ENCODE results near the gene ADAR. TPM values are rescaled to one million over a fixed set of nuclear protein-coding genes. Genes with fewer than 3 reads are reported as not detected.

ADAR gene
- total RNA-seq, 1 experiment from 2014 or later, result 83.9 TPM

GRCh38 chr1:154582885-154583284 is 25.1 kb downstream of the ADAR start:
- DNase-seq (ENCODE audit: low read depth), result no peak

- no peak for DNase-seq (ENCODE audit: low read depth)
Observed at GRCh38 chr1:154581766-154582165, 26.2 kb downstream of the ADAR start.

GRCh38 chr1:154579374-154579773 is 28.6 kb downstream of the ADAR start:
- no peak for DNase-seq (ENCODE audit: low read depth)

DNA sequence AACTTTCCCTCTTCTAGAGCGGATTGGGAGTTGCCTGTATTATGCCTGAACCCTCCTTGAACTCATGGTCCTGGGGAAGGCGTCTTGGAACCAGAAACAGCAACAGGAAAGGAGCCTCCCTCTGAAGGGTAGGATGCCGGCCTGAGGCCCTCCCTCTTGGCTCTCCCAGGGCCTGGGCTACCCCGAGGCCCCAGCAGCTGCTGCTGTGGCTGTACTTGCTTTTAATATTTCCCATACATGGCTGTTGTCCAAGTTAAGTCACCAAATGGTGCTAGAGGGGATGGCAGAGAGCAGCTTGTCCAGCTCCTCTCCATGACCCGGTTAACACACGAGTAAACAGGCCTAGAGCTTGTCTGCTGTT is 29.9 kb downstream of the ADAR start:
- no peak for DNase-seq (ENCODE audit: low read depth)

DNA sequence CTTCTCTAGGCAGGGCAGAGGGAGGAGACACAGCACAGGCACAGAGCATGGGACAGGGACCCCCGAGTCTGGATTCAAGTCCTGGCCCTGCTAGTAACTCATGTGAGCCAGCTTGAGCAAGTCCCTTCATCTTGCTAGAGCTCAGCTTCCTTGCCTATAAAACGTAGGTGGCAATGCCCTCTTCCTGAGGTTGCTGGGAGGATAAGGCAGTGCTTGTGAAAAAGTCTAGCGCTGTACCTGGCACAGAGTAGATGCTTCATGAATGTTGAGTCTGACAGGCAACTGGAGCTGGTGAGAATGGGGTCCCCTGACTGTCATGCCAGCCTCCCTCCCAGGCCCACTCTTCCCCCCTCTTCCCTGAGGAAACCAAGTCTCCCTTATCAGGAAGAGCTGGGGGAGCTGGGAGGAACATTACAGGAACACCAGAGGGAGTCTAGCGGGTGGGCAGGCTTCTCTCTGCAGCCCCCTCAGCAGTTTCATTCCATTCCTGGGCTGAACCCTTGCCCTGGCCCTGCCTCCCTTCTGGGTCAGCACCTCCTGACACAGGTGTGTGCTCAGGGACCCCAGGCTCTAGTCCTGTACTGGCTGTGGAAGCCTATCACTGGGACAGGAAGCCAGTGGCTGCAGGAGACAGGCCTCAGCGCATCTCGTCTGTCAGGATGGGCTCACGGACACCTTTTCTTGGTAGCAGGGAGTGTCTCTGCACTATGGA is 30.5 kb downstream of the ADAR start:
- DNase-seq (ENCODE audit: low read depth), result no peak

DNA sequence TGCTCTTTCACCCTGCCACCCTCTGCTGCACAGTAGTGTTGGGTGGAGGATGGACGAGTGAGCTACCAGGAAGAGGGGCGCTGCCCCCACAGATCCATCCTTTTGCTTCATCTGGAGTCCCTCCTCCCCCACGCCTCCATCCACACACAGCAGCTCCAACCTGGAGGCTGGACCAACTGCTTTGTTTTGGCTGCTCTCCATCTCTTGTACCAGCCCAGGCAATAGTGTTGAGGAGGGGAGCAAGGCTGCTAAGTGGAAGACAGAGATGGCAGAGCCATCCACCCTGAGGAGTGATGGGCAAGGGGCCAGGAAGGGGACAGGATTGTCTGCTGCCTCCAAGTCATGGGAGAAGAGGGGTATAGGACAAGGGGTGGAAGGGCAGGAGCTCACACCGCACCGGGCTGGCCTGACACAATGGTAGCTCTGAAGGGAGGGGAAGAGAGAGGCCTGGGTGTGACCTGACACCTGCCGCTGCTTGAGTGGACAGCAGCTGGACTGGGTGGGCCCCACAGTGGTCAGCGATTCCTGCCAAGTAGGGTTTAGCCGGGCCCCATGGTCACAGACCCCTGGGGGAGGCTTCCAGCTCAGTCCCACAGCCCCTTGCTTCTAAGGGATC is 31.9 kb downstream of the ADAR start:
- no peak for DNase-seq (ENCODE audit: low read depth)

GRCh38 chr1:154575147-154575927 is 32.6 kb downstream of the ADAR start:
- DNase-seq (ENCODE audit: low read depth), result no peak

DNA sequence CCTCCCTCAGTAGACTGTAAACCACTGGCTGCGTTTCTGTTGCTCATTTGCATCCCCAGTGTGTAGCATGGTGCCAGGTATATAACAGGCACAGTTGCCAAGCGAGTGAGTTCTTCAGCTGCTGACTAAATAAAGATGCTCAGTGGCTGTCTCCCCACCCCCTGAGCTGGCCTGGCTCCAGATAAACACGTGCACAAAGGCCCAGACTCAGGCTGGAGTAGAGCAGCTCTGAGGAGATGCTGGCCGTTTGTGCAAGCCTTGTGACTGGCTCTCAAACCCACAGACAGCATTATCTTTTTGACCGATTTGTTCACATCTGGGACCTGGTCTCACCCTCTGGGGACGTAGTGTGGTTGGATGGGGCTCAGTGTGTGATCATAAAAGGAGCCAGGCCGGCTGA is 33.3 kb downstream of the ADAR start:
- peak; percentile 30 for DNase-seq (ENCODE audit: low read depth)

GRCh38 chr1:154573168-154573510 is 34.8 kb downstream of the ADAR start:
- DNase-seq (ENCODE audit: low read depth), result no peak

GRCh38 chr1:154572468-154573167 is 35.4 kb downstream of the ADAR start:
- no peak for DNase-seq (ENCODE audit: low read depth)

GRCh38 chr1:154571964-154572288 is 36.1 kb downstream of the ADAR start:
- DNase-seq (ENCODE audit: low read depth), result no peak

DNA sequence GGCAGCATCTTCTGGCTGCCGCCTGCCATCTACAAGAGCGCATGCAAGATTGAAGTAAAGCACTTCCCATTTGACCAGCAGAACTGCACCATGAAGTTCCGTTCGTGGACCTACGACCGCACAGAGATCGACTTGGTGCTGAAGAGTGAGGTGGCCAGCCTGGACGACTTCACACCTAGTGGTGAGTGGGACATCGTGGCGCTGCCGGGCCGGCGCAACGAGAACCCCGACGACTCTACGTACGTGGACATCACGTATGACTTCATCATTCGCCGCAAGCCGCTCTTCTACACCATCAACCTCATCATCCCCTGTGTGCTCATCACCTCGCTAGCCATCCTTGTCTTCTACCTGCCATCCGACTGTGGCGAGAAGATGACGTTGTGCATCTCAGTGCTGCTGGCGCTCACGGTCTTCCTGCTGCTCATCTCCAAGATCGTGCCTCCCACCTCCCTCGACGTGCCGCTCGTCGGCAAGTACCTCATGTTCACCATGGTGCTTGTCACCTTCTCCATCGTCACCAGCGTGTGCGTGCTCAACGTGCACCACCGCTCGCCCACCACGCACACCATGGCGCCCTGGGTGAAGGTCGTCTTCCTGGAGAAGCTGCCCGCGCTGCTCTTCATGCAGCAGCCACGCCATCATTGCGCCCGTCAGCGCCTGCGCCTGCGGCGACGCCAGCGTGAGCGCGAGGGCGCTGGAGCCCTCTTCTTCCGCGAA is 36.6 kb downstream of the ADAR start:
- DNase-seq (ENCODE audit: low read depth), result no peak

DNA sequence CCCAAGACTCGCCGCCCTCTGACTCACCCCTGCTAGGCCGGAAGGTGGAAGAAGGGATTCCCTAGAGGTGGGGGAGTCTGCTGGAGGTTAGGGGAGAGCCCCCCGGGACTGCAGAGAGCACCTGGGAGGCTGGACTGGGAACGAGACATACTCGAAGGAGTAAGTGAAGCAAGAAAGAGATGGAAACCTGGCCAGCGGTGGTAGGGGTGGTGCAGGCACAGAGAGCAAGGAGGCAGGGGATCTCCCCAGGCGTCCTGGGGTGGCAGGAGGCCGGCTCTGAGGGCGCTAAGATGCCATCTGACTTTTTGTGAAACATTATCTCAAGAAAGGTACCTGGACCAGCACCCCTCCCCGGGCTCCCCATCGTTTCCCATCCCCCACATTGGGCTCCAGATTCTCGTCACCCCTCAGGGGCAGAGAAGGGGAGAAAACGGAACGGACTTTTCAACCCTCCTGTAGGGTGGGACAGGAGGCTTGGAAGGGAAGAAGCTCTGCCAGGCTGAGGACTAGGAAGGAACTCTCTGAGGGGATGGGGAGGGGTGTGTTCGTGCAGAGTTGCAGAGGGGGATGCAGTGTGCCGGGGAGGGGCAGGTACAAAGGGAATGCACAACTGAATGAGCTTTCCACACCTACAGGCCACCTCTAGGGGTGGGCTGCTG is 39.7 kb downstream of the ADAR start:
- no peak for DNase-seq (ENCODE audit: low read depth)

- DNase-seq (ENCODE audit: low read depth), result peak; percentile 81
Observed at GRCh38 chr1:154567386-154568156, 40.4 kb downstream of the ADAR start, which contains the start of gene CHRNB2. CHRNB2 (plus strand) TSS chr1:154567778; CDS start chr1:154568045, 267 bp downstream.

- DNase-seq (ENCODE audit: low read depth), result no peak
Observed at GRCh38 chr1:154565876-154566275, 42.1 kb downstream of the ADAR start.

DNA sequence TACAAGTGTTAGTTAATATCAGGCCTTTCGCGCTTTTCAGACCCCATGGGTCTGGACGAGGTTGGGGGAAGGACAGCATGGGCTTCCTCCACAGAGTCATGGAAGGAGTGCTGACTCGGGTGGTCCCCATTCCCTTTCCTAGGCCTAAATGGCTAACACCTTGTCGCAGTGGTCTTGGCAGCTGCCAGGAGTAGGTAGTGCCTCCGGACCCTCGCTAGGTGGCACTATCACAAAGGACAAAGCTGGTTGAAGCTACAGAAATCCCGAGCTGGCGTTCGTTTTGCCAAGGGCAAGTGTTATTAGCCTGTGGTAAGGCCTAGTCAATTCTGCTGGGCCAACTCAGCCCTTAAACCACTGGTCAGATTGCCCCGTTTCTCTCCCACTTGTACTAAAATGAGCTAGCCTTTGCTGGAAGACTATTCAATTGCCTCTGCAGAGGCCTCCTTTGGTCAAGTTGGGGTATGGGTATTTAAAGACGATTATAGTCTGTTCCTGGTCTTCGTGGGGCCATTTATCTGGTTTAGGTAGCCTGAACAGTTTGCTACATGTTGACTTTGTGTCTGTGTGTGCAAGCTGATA is 48.4 kb downstream of the ADAR start:
- peak; percentile 91 for DNase-seq (ENCODE audit: low read depth)

DNA sequence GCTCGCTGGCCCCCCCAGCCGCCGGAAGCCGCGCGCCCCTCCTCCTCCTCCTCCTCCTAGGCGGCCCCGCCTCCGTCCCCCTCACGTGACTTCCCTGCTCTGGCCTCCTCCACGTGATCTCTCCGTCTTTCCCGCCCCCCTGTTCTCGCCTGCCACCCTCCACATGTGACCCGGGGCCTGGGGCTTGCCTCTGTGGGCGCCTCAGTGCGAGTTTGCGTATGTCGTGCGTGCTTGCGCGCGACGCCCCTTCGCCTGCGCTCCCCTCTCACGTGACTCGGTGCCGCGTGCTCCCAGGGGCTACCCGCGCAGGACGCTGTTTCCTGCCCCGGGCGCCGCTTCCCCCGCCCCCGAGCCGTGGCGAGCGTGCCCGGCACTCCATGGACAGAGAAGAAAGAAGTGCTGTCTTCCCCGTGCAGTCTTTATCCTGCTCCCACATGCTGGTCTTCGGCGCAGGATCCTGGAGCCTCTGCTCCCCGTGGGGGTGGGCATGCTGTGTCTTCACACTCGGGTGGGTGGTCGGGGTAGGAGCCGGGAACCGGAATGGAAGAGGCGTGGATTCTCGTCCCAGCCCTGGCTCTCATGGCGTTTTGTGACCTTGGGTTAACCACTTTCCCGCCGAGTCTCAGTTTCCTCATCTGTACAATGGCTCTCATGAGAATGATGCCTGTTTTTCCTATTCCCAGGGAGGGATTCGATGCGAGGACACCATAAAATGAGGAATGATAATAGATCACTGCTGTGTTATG is 49.1 kb downstream of the ADAR start:
- DNase-seq (ENCODE audit: low read depth), result peak; percentile 99

- DNase-seq (ENCODE audit: low read depth), result peak; percentile 41
Observed at GRCh38 chr1:154557939-154558719, 49.9 kb downstream of the ADAR start, which contains the start of gene UBE2Q1. UBE2Q1 (minus strand) TSS chr1:154558662; CDS start chr1:154558553, 109 bp downstream.

All from Daoy (cell line).